ENCODE results near the gene BTBD9. TPM values are rescaled to one million over a fixed set of nuclear protein-coding genes. Genes with fewer than 3 reads are reported as not detected.

BTBD9 gene
- total RNA-seq, 1 donor from 2014 or later: 10.3 TPM

- Histone ChIP-seq H3K27ac (ENCODE audit: low read depth, low read length) (no peak overlapping the region), H4K20me1 (ENCODE audit: insufficient read depth, low read length) (peaks cover 96% of the 10 kb centered on the region), H3K36me3 (ENCODE audit: insufficient read depth, low read length) (no peaks in the 10 kb centered on the region), H3K79me2 (ENCODE audit: insufficient read depth, low read length) (peaks cover 35% of the 10 kb centered on the region), H3K4me3 (ENCODE audit: insufficient read depth, low read depth, low read length) (no peak overlapping the region), H2AFZ (ENCODE audit: low read depth, low read length) (no peak overlapping the region), H3K9ac (ENCODE audit: low read length) (no peak overlapping the region), H3K4me2 (ENCODE audit: low read length) (no peak overlapping the region), H3K4me1 (ENCODE audit: insufficient read depth, low read length) (peaks cover 6% of the 10 kb centered on the region), H3K27me3 (ENCODE audit: insufficient read depth, low read length) (no peaks in the 10 kb centered on the region), H3K9me3 (ENCODE audit: insufficient read depth, low read depth, low read length) (no peaks in the 10 kb centered on the region)
- Mint-ChIP-seq H3K36me3 (ENCODE audit: low read depth, unreplicated experiment) (peaks cover 28% of the 10 kb centered on the region), H3K4me1 (ENCODE audit: low read depth, unreplicated experiment) (peaks cover 32% of the 10 kb centered on the region), H3K4me3 (ENCODE audit: unreplicated experiment) (no peak overlapping the region), H3K9me3 (ENCODE audit: unreplicated experiment) (no peaks in the 10 kb centered on the region), H3K27me3 (ENCODE audit: low read depth, unreplicated experiment) (no peaks in the 10 kb centered on the region), H3K27ac (ENCODE audit: unreplicated experiment) (no peak overlapping the region)
- DNase-seq (ENCODE audit: low read depth) (no peak), FAIRE-seq (no peak)
- TF ChIP-seq EZH2 (IDR thresholded peaks at IDR 0.05; ENCODE audit: insufficient read depth, low read length) (no peak), CTCF (IDR thresholded peaks at IDR 0.05; ENCODE audit: insufficient read depth, low read depth, low read length) (no peak)
These were observed 493.0 kb downstream of the BTBD9 start for GRCh38 chr6:38146734-38147027.

GRCh38 chr6:38146021-38146733 is 493.6 kb downstream of the BTBD9 start:
- no peak for TF ChIP-seq CTCF (IDR thresholded peaks at IDR 0.05; ENCODE audit: insufficient read depth, low read depth, low read length)
- no peak for TF ChIP-seq EZH2 (IDR thresholded peaks at IDR 0.05; ENCODE audit: insufficient read depth, low read length)
- Mint-ChIP-seq H3K9me3 (ENCODE audit: unreplicated experiment) (no peaks in the 10 kb centered on the region), H3K27me3 (ENCODE audit: low read depth, unreplicated experiment) (no peaks in the 10 kb centered on the region), H3K4me1 (ENCODE audit: low read depth, unreplicated experiment) (peaks cover 32% of the 10 kb centered on the region), H3K27ac (ENCODE audit: unreplicated experiment) (peak overlapping the region; percentile 18), H3K36me3 (ENCODE audit: low read depth, unreplicated experiment) (peaks cover 28% of the 10 kb centered on the region), H3K4me3 (ENCODE audit: unreplicated experiment) (no peak overlapping the region)
- no peak for DNase-seq (ENCODE audit: low read depth)
- Histone ChIP-seq H3K79me2 (ENCODE audit: insufficient read depth, low read length) (peaks cover 35% of the 10 kb centered on the region), H3K27me3 (ENCODE audit: insufficient read depth, low read length) (no peaks in the 10 kb centered on the region), H3K4me3 (ENCODE audit: insufficient read depth, low read depth, low read length) (no peak overlapping the region), H3K9ac (ENCODE audit: low read length) (no peak overlapping the region), H3K36me3 (ENCODE audit: insufficient read depth, low read length) (no peaks in the 10 kb centered on the region), H3K4me1 (ENCODE audit: insufficient read depth, low read length) (peaks cover 6% of the 10 kb centered on the region), H3K9me3 (ENCODE audit: insufficient read depth, low read depth, low read length) (no peaks in the 10 kb centered on the region), H2AFZ (ENCODE audit: low read depth, low read length) (no peak overlapping the region), H3K4me2 (ENCODE audit: low read length) (no peak overlapping the region), H3K27ac (ENCODE audit: low read depth, low read length) (no peak overlapping the region), H4K20me1 (ENCODE audit: insufficient read depth, low read length) (peaks cover 98% of the 10 kb centered on the region)
- no peak for FAIRE-seq

- Histone ChIP-seq H3K79me2 (ENCODE audit: insufficient read depth, low read length) (peaks cover 34% of the 10 kb centered on the region), H3K9me3 (ENCODE audit: insufficient read depth, low read depth, low read length) (no peaks in the 10 kb centered on the region), H3K4me3 (ENCODE audit: insufficient read depth, low read depth, low read length) (no peak overlapping the region), H3K9ac (ENCODE audit: low read length) (no peak overlapping the region), H2AFZ (ENCODE audit: low read depth, low read length) (no peak overlapping the region), H3K4me2 (ENCODE audit: low read length) (no peak overlapping the region), H3K36me3 (ENCODE audit: insufficient read depth, low read length) (no peaks in the 10 kb centered on the region), H3K4me1 (ENCODE audit: insufficient read depth, low read length) (peaks cover 6% of the 10 kb centered on the region), H3K27me3 (ENCODE audit: insufficient read depth, low read length) (no peaks in the 10 kb centered on the region), H3K27ac (ENCODE audit: low read depth, low read length) (no peak overlapping the region), H4K20me1 (ENCODE audit: insufficient read depth, low read length) (peaks cover 98% of the 10 kb centered on the region)
- Mint-ChIP-seq H3K36me3 (ENCODE audit: low read depth, unreplicated experiment) (peaks cover 22% of the 10 kb centered on the region), H3K4me3 (ENCODE audit: unreplicated experiment) (no peak overlapping the region), H3K9me3 (ENCODE audit: unreplicated experiment) (no peaks in the 10 kb centered on the region), H3K4me1 (ENCODE audit: low read depth, unreplicated experiment) (peaks cover 27% of the 10 kb centered on the region), H3K27me3 (ENCODE audit: low read depth, unreplicated experiment) (no peaks in the 10 kb centered on the region), H3K27ac (ENCODE audit: unreplicated experiment) (no peak overlapping the region)
- DNase-seq (ENCODE audit: low read depth) (no peak), FAIRE-seq (no peak)
- TF ChIP-seq EZH2 (IDR thresholded peaks at IDR 0.05; ENCODE audit: insufficient read depth, low read length) (no peak), CTCF (IDR thresholded peaks at IDR 0.05; ENCODE audit: insufficient read depth, low read depth, low read length) (no peak)
These were observed 495.3 kb downstream of the BTBD9 start for GRCh38 chr6:38144365-38144945.
